Neural cell (in vitro differentiated cells): ENCODE data around the gene LNX1. TPM values are rescaled to one million over a fixed set of nuclear protein-coding genes. Genes with fewer than 3 reads are reported as not detected.

Experiments used
- H2AFZ ChIP-seq: fragments of 200-600, 300-800 bp; sonication (generic), shearing (Covaris generic); 2 replicates; pipeline ENCODE4 v1.6.0; 2014; ENCODE audit warnings: low read depth, mild to moderate bottlenecking, antibody characterized with exemption, low read length, moderate library complexity
- H3F3A ChIP-seq: fragments of 200-600 bp; shearing (Covaris generic); 2 replicates; pipeline ENCODE4 v1.6.1; 2016; ENCODE audit warnings: mild to moderate bottlenecking, moderate library complexity, mixed read lengths, antibody characterized with exemption, low read length; ENCODE audit not compliant: insufficient read depth, poor library complexity, severe bottlenecking
- H3K27ac ChIP-seq: fragments of 200-600, 300-800 bp; sonication (generic), shearing (Covaris generic); 2 replicates; pipeline ENCODE4 v1.5.1; 2014; ENCODE audit warnings: mild to moderate bottlenecking, low read length, moderate library complexity
- H3K27me3 ChIP-seq: fragments of 300-800, 200-600 bp; sonication (generic), shearing (Covaris generic); 2 replicates; pipeline ENCODE4 v1.6.0; 2014; ENCODE audit warnings: mild to moderate bottlenecking, low read depth, low read length, moderate library complexity; ENCODE audit not compliant: insufficient read depth
- H3K36me3 ChIP-seq: fragments of 300-800, 200-600 bp; sonication (generic), shearing (Covaris generic); 2 replicates; pipeline ENCODE4 v1.5.1; 2014; ENCODE audit warnings: mild to moderate bottlenecking, antibody characterized with exemption, low read length, moderate library complexity; ENCODE audit not compliant: insufficient read depth
- H3K4me2 ChIP-seq: fragments of 300-800, 200-600 bp; sonication (generic), shearing (Covaris generic); 2 replicates; pipeline ENCODE4 v1.6.0; 2014; ENCODE audit warnings: mild to moderate bottlenecking, low read length
- H3K4me3 ChIP-seq: fragments of 300-800, 200-600 bp; sonication (generic), shearing (Covaris generic); 2 replicates; pipeline ENCODE4 v1.5.1; 2014; ENCODE audit warnings: mild to moderate bottlenecking, low read length, moderate library complexity
- H3K79me2 ChIP-seq: fragments of 200-600 bp; shearing (Covaris generic); replicated peaks from 2 replicates; pipeline ENCODE4 v1.6.0; 2014; ENCODE audit warnings: mild to moderate bottlenecking, low read length, moderate library complexity; ENCODE audit not compliant: insufficient read depth
- H3K9ac ChIP-seq: fragments of 300-800, 200-600 bp; sonication (generic), shearing (Covaris generic); 2 replicates; pipeline ENCODE4 v1.6.1; 2016; ENCODE audit warnings: mild to moderate bottlenecking, low read length, mixed read lengths
- H3K9me2 ChIP-seq: fragments of 200-600 bp; shearing (Covaris generic); 2 replicates; pipeline ENCODE4 v1.6.1; 2016; ENCODE audit warnings: mild to moderate bottlenecking, low read length, mixed read lengths; ENCODE audit not compliant: insufficient read depth
- H3K9me3 ChIP-seq: fragments of 200-600, 300-800 bp; sonication (generic), shearing (Covaris generic); 2 replicates; pipeline ENCODE4 v1.6.1; 2016; ENCODE audit warnings: mild to moderate bottlenecking, mixed run types, low read length, moderate library complexity, mixed read lengths
- H4K20me1 ChIP-seq: fragments of 200-600 bp; shearing (Covaris generic); 2 replicates; pipeline ENCODE4 v1.6.1; 2016; ENCODE audit warnings: mild to moderate bottlenecking, mixed run types; ENCODE audit not compliant: insufficient read depth
- EP300 ChIP-seq: fragments of 450-650 bp; conservative IDR thresholded peaks from 2 replicates; pipeline ENCODE4 v1.6.1; 2014; ENCODE audit warnings: antibody characterized with exemption, mild to moderate bottlenecking, moderate library complexity; ENCODE audit not compliant: poor library complexity, severe bottlenecking
- EZH2 ChIP-seq: fragments of 200-600, 300-800 bp; shearing (Covaris generic), sonication (generic); IDR thresholded peaks from 2 replicates; pipeline ENCODE4 v1.6.1; 2014; ENCODE audit warnings: antibody characterized with exemption, low read length, borderline replicate concordance, mild to moderate bottlenecking; ENCODE audit not compliant: insufficient read depth, poor library complexity, severe bottlenecking
- MXI1 ChIP-seq: fragments of 450-650 bp; conservative IDR thresholded peaks from 2 replicates; pipeline ENCODE4 v1.6.1; 2014; ENCODE audit warnings: antibody characterized with exemption, mild to moderate bottlenecking; ENCODE audit not compliant: poor library complexity, severe bottlenecking
- POLR2AphosphoS5 ChIP-seq: IDR thresholded peaks from 2 replicates; pipeline ENCODE4 v1.6.1; 2012
- RAD21 ChIP-seq: fragments of 450-650 bp; conservative IDR thresholded peaks from 2 replicates; pipeline ENCODE4 v1.6.1; 2014; ENCODE audit warnings: antibody characterized with exemption, mild to moderate bottlenecking, moderate library complexity
- SMC3 ChIP-seq: fragments of 450-650 bp; conservative IDR thresholded peaks from 2 replicates; pipeline ENCODE4 v1.6.1; 2014; ENCODE audit warnings: antibody characterized with exemption, mild to moderate bottlenecking, moderate library complexity; ENCODE audit not compliant: poor library complexity
- TAF1 ChIP-seq: IDR thresholded peaks from 2 replicates; pipeline ENCODE4 v1.6.1; 2012; ENCODE audit warnings: low read depth
- polyA plus RNA-seq: library from polyadenylated mRNA; depleted of rRNA; stranded (reverse); fragments of >200 nt; gene quantifications from 2 replicates; pipeline ENCODE4 v1.2.3, GENCODE V29; 2014
- TF ChIP-seq, protein P1 (sequence below): IDR thresholded peaks from 2 replicates; pipeline ENCODE4 v1.6.1; 2012; ENCODE audit warnings: borderline replicate concordance
- TF ChIP-seq, protein P2 (sequence below): fragments of 450-650 bp; IDR thresholded peaks from 2 replicates; pipeline ENCODE4 v1.5.1; 2014; ENCODE audit warnings: antibody characterized with exemption, mild to moderate bottlenecking, moderate library complexity; ENCODE audit not compliant: poor library complexity, severe bottlenecking

The LNX1 gene
- polyA plus RNA-seq, 1 donor from 2014 or later = 3.4 TPM

DNA sequence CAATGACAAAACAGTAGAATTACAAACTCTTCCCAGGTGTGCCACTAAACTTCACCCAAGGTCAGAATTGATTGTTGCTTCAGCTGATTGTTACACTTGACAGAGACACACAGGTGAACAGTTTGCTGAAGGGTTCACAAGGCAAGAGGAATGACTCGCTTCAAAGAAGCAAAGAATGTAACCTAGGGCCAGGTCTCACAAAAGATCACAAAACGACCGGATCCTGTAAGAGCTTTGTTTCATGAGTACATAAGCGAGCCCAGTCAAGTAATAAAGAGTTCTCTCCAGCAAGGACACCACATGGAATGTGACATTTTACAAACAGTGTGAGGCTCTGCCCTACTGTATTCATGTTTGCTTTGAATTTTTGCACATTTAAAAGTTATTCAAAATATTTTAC is 9.1 kb downstream of the LNX1 start:
- TF ChIP-seq, protein P1, sequence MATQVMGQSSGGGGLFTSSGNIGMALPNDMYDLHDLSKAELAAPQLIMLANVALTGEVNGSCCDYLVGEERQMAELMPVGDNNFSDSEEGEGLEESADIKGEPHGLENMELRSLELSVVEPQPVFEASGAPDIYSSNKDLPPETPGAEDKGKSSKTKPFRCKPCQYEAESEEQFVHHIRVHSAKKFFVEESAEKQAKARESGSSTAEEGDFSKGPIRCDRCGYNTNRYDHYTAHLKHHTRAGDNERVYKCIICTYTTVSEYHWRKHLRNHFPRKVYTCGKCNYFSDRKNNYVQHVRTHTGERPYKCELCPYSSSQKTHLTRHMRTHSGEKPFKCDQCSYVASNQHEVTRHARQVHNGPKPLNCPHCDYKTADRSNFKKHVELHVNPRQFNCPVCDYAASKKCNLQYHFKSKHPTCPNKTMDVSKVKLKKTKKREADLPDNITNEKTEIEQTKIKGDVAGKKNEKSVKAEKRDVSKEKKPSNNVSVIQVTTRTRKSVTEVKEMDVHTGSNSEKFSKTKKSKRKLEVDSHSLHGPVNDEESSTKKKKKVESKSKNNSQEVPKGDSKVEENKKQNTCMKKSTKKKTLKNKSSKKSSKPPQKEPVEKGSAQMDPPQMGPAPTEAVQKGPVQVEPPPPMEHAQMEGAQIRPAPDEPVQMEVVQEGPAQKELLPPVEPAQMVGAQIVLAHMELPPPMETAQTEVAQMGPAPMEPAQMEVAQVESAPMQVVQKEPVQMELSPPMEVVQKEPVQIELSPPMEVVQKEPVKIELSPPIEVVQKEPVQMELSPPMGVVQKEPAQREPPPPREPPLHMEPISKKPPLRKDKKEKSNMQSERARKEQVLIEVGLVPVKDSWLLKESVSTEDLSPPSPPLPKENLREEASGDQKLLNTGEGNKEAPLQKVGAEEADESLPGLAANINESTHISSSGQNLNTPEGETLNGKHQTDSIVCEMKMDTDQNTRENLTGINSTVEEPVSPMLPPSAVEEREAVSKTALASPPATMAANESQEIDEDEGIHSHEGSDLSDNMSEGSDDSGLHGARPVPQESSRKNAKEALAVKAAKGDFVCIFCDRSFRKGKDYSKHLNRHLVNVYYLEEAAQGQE = no peak
- TF ChIP-seq RAD21 (no peak), EP300 (no peak), POLR2AphosphoS5 (no peak), EZH2 (no peak), TAF1 (no peak), MXI1 (no peak), SMC3 (no peak)
- TF ChIP-seq, protein P2, sequence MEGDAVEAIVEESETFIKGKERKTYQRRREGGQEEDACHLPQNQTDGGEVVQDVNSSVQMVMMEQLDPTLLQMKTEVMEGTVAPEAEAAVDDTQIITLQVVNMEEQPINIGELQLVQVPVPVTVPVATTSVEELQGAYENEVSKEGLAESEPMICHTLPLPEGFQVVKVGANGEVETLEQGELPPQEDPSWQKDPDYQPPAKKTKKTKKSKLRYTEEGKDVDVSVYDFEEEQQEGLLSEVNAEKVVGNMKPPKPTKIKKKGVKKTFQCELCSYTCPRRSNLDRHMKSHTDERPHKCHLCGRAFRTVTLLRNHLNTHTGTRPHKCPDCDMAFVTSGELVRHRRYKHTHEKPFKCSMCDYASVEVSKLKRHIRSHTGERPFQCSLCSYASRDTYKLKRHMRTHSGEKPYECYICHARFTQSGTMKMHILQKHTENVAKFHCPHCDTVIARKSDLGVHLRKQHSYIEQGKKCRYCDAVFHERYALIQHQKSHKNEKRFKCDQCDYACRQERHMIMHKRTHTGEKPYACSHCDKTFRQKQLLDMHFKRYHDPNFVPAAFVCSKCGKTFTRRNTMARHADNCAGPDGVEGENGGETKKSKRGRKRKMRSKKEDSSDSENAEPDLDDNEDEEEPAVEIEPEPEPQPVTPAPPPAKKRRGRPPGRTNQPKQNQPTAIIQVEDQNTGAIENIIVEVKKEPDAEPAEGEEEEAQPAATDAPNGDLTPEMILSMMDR = no peak
- no peak overlapping the region for H3K4me2 ChIP-seq
- no peaks in the 10 kb centered on the region for H3K36me3 ChIP-seq

DNA sequence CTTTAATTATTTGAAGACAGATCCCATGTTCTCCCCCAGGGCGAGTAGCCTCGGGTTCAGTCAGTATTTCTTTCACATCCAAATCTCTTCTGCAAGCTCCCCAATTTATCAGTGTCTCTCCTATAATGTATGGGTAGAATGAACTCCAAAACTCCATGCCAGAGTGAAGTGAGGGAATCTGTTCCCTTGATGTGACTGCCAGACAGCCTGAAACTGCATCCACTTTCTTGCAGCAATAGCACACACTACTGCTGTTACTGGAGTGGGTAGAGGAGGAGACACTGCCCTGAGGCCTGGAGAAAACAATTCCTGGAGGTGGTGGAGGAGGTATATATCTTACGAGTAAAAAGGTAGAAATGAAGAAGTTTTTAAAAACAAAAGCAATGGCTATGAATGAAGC is 11.0 kb downstream of the LNX1 start:
- H3K9me2 ChIP-seq = no peaks in the 10 kb centered on the region
- no peaks in the 10 kb centered on the region for H3K9me3 ChIP-seq
- TF ChIP-seq POLR2AphosphoS5 (no peak), EZH2 (no peak), EP300 (no peak)
- TF ChIP-seq, protein P2 = no peak
- no peaks in the 10 kb centered on the region for H3K27me3 ChIP-seq
- H2AFZ ChIP-seq = no peak overlapping the region
- no peak overlapping the region for H3K9ac ChIP-seq
- H3F3A ChIP-seq = no peaks in the 10 kb centered on the region
- no peak overlapping the region for H3K27ac ChIP-seq
- no peak overlapping the region for H3K4me2 ChIP-seq
- H3K36me3 ChIP-seq = no peaks in the 10 kb centered on the region
- no peak overlapping the region for H3K4me3 ChIP-seq
- no peaks in the 10 kb centered on the region for H3K79me2 ChIP-seq
- H4K20me1 ChIP-seq = no peaks in the 10 kb centered on the region

More for the DNA sequence above, 9.1 kb downstream of the LNX1 start:
- H3K27me3 ChIP-seq = no peaks in the 10 kb centered on the region
- no peak overlapping the region for H3K4me3 ChIP-seq
- H3F3A ChIP-seq = no peaks in the 10 kb centered on the region
- no peaks in the 10 kb centered on the region for H3K9me3 ChIP-seq
- no peaks in the 10 kb centered on the region for H3K79me2 ChIP-seq
- no peak overlapping the region for H2AFZ ChIP-seq
- H3K27ac ChIP-seq = no peak overlapping the region
- no peak overlapping the region for H3K9ac ChIP-seq
- no peaks in the 10 kb centered on the region for H3K9me2 ChIP-seq
- no peaks in the 10 kb centered on the region for H4K20me1 ChIP-seq
